Effector memory CD8-positive, alpha-beta T cell (primary cell): Measurements from ENCODE around the gene TRUB2.

Experiments used
- ATAC-seq: fragments of 150-1000 bp; cut with Tn5 transposase; replicated peaks from 2 replicates; pipeline ENCODE4 v1.10.0; 2021; ENCODE audit warnings: mild to moderate bottlenecking, moderate library complexity
- DNase-seq, 3 experiments: peaks; one replicate each; pipeline ENCODE4 v3.0.0; 2021
- H3K27ac Mint-ChIP-seq, 2 donors: one replicate each; pipeline ENCODE4 v1.8.0; 2022; ENCODE audit warnings: mild to moderate bottlenecking in 2 of 2, mixed read lengths in 2 of 2, moderate library complexity in 2 of 2
- H3K27me3 Mint-ChIP-seq, 2 donors: one replicate each; pipeline ENCODE4 v1.8.0; 2022; ENCODE audit warnings: mixed read lengths in 2 of 2
- H3K36me3 Mint-ChIP-seq: one replicate; pipeline ENCODE4 v1.8.0; 2022; ENCODE audit warnings: mild to moderate bottlenecking, moderate library complexity, mixed read lengths; ENCODE audit not compliant: insufficient read depth
- H3K4me1 Mint-ChIP-seq, 2 donors: one replicate each; pipeline ENCODE4 v1.8.0; 2022; ENCODE audit warnings: low read depth in 2 of 2, mixed read lengths in 2 of 2
- H3K4me3 Mint-ChIP-seq, 2 donors: one replicate each; pipeline ENCODE4 v1.8.0; 2022; ENCODE audit warnings: mild to moderate bottlenecking in 2 of 2, mixed read lengths in 2 of 2, moderate library complexity in 2 of 2
- H3K9me3 Mint-ChIP-seq, 2 donors: one replicate each; pipeline ENCODE4 v1.8.0; 2022; ENCODE audit warnings: mixed read lengths in 2 of 2

Gene TRUB2

DNA sequence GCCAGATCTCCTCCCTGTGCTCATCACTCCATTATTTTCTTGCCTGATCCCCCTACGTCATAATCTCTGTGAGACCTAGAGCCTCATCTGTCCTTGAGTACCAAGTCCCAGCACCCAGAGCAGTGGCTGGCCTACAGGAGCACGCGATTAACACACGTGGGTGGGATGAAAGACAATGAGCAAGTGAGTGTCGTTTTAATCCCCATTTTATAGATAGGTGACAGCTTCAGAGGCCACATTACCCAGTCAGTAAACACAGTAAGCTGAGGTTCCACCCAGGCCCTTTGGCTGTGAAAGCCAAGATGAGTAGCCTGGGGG is 17.3 kb downstream of the TRUB2 start:
- Mint-ChIP-seq H3K27ac (peak overlapping the region in 1 of 2 donors; percentile 3), H3K4me3 (no peak overlapping the region), H3K9me3 (no peaks in the 10 kb centered on the region), H3K27me3 (no peaks in the 10 kb centered on the region), H3K36me3 (peaks cover 15% of the 10 kb centered on the region), H3K4me1 (no peaks in the 10 kb centered on the region)
- DNase-seq = no peak
- ATAC-seq = no peak

DNA sequence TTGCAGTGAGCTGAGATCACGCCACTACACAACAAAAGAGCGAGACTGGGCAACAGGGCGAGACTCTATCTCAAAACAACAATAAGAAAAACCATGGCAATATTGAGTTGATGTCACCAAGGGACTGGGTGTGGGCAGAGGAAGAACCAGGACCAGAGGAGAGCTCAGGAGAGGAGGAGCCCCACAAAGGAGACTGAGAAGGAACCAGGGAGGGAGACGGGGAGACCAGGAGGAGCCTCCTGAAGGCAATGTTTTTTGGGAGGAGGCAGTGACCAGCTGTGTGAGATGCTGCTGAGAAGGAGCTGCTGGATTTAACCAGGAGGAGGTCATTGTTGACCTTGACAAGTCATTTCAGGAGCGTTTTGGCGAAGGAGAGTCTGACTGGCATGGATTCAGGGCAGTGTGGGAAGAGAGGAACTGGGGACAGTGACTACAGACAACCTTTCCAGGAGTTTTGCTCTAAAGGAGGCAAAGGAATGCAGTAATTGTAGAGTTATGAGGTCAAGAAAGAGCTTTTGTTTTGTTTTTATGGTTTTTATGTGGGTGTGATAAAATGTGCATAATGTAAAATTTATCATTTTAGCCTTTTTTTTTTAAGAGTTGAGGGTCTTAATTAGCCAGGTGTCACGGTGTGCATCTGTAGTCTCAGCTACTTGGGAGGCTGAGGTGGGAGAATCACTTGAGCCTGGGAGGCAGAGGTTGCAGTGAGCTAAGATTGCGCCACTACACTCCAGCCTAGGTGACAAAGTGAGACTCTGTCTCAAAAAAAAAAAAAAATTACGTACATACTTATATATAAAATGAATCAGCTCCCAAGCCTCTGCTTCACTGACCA is 17.9 kb downstream of the TRUB2 start:
- no peak for ATAC-seq
- Mint-ChIP-seq H3K9me3 (no peaks in the 10 kb centered on the region), H3K27me3 (no peaks in the 10 kb centered on the region), H3K4me3 (no peak overlapping the region), H3K36me3 (peaks cover 12% of the 10 kb centered on the region), H3K4me1 (no peaks in the 10 kb centered on the region), H3K27ac (no peak overlapping the region)
- no peak for DNase-seq

DNA sequence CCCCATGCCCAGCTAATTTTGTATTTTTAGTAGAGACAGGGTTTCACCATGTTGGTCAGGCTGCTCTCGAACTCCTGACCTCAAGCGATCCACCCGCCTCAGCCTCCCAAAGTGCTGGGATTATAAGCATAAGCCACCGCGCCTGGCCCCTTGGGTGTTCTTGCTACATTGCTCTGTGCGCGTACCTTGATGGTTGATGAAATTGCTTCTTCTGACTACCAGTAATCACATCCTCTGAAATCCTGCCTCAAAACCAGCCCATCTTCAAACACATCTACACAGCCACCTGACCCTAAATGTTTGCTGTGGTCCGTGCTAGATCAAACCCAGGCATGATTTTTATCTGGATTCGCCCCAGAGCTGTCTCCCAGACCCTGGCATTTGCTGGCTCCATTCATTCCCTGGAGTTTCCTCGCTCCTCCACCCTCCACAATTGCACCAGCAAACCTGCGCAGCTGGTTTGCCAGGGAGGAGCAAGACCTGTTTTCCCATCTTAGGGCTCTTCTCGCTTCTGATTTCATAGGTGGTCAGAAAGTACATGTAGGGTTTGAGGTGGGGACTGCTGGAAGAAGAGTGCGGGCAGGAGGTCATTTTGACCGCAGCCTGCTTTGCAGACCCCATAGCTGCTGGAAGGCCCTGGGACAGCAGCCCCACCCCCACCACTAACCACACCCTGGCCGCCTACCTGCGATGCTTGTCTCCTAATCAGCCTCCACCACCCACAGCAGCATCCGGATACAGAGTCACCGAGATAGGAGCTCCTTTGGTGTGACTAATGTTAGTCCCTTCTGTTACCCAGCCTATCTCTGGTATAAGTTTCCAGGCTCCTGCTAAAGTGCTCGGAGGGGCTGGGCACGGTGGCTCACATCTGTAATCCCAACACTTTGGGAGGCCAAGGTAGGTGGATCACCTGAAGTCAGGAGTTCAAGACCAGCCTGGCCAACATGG is 23.4 kb downstream of the TRUB2 start:
- Mint-ChIP-seq H3K4me1 (no peaks in the 10 kb centered on the region), H3K9me3 (no peaks in the 10 kb centered on the region), H3K4me3 (no peak overlapping the region), H3K27ac (no peak overlapping the region), H3K36me3 (no peaks in the 10 kb centered on the region), H3K27me3 (no peaks in the 10 kb centered on the region)
- DNase-seq (no peak), ATAC-seq (no peak)

DNA sequence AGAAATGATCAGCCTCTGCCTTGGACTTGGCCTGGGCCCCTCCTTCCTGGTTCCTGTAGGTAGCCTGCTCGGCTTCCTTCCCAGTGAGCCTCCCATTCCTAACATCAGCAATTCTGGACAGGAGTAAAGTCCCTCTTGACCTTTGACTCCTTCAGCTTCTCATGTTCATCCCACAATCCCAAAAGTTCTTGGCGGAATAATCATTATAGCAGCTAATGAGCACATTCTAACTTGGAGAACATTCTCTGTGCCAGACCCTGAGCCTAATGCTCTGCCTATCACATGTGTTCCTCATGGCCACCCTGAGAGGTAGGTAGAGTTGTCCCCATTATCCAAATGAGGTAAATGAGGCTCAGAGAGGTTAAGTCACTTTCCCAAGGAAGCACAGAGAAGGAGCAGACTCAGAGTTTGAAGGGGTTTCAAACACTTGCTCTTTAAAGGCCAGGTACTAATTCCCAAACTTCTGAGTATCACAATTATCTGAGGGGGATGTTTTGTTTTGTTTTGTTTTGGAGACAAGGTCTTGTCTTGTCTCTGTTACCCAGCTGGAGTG is 24.9 kb downstream of the TRUB2 start:
- H3K36me3 Mint-ChIP-seq = no peaks in the 10 kb centered on the region

DNA sequence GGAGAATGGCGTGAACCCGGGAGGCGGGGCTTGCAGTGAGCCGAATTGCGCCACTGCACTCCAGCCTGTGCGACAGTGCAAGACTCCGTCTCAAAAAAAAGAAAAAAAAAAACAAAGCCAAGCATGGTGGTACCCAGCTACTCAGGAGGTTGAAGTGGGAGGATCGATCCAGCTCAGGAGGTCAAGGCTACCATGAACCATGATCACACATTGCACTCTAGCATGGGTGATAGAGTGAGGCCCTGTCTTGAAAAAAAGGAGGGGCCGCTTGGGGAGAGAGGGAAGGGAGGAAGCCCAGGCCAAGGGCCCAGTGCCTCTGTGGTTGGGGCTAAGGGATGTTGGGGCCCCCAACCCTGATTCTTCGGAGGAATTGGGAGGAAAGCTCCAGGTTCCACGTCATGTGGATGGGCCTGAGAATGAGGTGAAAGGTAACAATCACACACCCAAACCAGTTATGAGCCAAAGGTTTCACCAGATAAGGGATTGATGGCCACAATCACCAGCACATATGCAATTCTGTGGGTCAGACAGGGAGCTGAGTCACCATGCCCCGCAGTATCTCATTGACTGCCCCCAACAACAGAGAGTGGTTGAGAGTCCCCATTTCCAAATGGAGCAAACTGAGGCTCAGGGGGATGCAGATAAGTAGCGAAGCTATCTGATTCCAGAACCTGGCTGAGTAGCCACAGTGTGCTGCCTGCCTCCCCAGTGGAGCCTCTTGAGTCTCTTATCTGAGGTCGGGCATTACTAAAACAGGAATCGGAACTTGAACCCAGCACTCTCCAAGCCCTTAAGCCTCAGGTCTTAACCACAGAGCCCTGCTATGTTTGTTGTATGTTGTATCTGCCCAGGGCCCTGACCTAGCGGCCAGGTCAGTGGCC is 25.7 kb downstream of the TRUB2 start:
- DNase-seq (no peak), ATAC-seq (no peak)
- Mint-ChIP-seq H3K9me3 (no peaks in the 10 kb centered on the region), H3K36me3 (no peaks in the 10 kb centered on the region), H3K27ac (no peak overlapping the region), H3K4me1 (no peaks in the 10 kb centered on the region), H3K4me3 (no peak overlapping the region), H3K27me3 (no peaks in the 10 kb centered on the region)

More for the DNA sequence above, 24.9 kb downstream of the TRUB2 start:
- H3K27me3 Mint-ChIP-seq = no peaks in the 10 kb centered on the region
- H3K27ac Mint-ChIP-seq = no peak overlapping the region
- ATAC-seq (no peak), DNase-seq (no peak)
- H3K9me3 Mint-ChIP-seq = no peaks in the 10 kb centered on the region
- H3K4me1 Mint-ChIP-seq = no peaks in the 10 kb centered on the region
- H3K4me3 Mint-ChIP-seq = no peak overlapping the region

DNA sequence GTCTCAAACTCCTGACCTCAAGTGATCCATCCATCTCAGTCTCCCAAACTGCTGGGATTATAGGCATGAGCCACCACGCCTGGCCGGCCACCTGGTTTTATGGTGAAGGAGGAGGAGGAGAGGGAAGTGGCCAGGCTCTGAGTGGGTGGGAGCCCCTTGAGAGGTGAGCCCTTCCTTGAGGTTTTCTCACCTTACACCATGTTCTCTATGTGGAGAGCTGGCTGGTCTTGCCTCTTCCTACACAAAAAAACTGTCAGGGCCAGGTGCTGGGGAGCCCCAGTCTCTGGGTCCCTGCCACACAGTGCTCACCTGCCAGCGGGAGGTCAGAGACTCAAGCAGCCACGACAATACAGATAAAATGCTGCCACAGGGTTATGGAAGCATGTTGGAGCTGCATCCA is 28.1 kb downstream of the TRUB2 start:
- DNase-seq (no peak), ATAC-seq (no peak)
- no peaks in the 10 kb centered on the region for H3K36me3 Mint-ChIP-seq
- H3K9me3 Mint-ChIP-seq = no peaks in the 10 kb centered on the region
- no peak overlapping the region for H3K4me3 Mint-ChIP-seq
- H3K27ac Mint-ChIP-seq = no peak overlapping the region
- no peaks in the 10 kb centered on the region for H3K4me1 Mint-ChIP-seq
- H3K27me3 Mint-ChIP-seq = no peaks in the 10 kb centered on the region

DNA sequence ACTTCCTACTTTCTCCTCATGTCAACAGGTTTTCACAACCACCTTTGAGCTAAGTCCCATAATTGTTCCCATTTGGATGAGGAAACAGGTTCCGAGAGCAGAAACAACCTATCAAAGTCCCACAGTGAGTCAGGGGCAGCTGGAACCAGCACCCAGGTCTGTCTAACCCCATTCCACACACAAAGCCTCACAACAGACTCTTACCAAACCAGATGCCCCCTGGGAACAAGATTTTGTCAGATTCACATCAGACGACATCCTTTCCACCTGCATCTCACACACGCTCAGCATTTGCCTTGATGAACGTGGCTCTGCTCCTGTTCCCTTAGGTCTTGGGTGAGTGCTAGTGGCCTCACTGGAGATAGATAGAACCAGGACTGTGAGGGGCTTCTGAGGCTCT is 29.2 kb downstream of the TRUB2 start:
- Mint-ChIP-seq H3K9me3 (no peaks in the 10 kb centered on the region), H3K36me3 (no peaks in the 10 kb centered on the region), H3K4me1 (no peaks in the 10 kb centered on the region), H3K27ac (no peak overlapping the region), H3K4me3 (no peak overlapping the region), H3K27me3 (no peaks in the 10 kb centered on the region)
- ATAC-seq (no peak), DNase-seq (no peak)

DNA sequence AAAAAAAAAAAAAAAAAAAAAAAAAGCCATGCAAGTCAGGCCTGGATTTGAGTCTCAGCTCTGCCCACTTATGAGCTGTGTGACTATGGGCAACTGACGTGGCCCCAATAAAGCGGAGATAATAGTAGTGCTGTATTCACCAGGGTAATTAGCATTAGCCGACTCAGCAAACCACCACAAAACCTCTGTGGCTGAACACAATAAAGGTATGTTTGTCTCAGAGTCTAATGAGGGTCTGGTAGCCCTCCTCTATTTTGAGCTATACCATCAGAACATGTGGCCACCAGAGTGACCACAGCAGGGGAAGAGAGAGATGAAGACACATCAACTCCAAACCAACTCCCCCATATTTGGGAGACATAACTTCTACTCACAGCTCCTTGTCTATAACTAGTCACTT is 30.2 kb downstream of the TRUB2 start:
- H3K36me3 Mint-ChIP-seq = peaks cover 5% of the 10 kb centered on the region
- no peaks in the 10 kb centered on the region for H3K4me1 Mint-ChIP-seq
- no peak for DNase-seq
- ATAC-seq = no peak
- no peak overlapping the region for H3K4me3 Mint-ChIP-seq
- no peaks in the 10 kb centered on the region for H3K27me3 Mint-ChIP-seq
- no peaks in the 10 kb centered on the region for H3K9me3 Mint-ChIP-seq
- no peak overlapping the region for H3K27ac Mint-ChIP-seq

DNA sequence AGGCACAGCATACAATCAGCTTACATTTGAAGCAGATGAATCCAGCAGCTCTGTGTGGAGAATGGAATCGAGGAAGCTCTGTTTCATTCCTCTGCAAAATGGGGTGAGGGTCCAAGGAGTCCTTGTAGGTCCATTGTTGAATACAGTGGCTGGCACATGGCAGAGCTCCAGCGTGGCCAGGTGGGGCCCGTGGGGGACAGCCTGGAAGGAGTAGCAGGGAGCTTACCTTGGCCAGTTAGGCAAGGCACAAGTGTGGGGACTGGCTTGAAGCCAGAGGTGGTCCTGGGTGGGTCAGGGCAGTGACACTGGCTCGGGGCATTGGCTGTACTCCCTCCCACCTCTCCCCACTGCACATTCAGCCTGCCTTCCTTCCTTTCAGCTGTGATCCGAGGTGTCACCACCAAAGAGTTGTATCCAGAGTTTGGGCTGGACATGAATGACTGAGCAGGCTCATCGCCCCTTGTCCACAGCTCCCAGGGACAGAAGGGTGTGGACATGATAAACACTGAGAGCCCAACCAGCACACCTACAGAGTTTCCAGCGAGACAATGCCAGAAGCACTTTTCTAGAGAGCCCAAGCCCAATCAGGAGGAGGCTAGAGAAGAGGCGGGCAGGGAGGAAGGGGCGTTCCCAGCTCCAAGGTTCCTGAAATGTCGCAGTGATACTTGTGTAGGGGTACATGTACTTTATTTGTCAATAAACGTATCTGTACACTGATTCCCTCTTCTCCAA is 33.8 kb downstream of the TRUB2 start:
- H3K4me1 Mint-ChIP-seq = no peaks in the 10 kb centered on the region

DNA sequence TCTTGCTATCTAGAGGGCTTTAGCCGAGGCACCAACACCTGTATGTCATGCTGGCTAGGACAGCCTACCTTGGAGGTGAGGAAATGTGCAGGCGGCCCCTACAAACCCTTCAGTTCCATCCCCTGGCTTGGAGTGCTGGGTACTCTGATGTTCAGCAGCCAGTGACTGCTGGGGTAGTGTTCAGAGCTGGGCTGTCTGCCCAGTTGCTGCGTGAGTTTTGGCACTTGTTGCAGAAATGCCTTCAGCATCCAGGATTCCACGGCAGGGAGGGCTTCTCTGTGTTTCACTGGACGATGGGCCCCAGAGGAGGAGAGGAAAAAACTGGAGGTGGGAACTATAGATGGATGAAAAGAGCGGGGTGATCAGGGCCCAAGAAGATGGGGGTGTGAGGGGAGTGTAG is 35.8 kb downstream of the TRUB2 start:
- ATAC-seq = no peak
- H3K27me3 Mint-ChIP-seq = no peaks in the 10 kb centered on the region
- no peak overlapping the region for H3K4me3 Mint-ChIP-seq
- peak overlapping the region in 1 of 2 donors; percentile 62 for H3K27ac Mint-ChIP-seq
- H3K4me1 Mint-ChIP-seq = no peaks in the 10 kb centered on the region
- DNase-seq = no peak
- no peaks in the 10 kb centered on the region for H3K9me3 Mint-ChIP-seq
- H3K36me3 Mint-ChIP-seq = peaks cover 17% of the 10 kb centered on the region

More for the DNA sequence above, 33.8 kb downstream of the TRUB2 start:
- Mint-ChIP-seq H3K36me3 (peaks cover 17% of the 10 kb centered on the region), H3K4me3 (no peak overlapping the region), H3K9me3 (no peaks in the 10 kb centered on the region), H3K27me3 (no peaks in the 10 kb centered on the region), H3K27ac (no peak overlapping the region)
- ATAC-seq = no peak
- no peak for DNase-seq

DNA sequence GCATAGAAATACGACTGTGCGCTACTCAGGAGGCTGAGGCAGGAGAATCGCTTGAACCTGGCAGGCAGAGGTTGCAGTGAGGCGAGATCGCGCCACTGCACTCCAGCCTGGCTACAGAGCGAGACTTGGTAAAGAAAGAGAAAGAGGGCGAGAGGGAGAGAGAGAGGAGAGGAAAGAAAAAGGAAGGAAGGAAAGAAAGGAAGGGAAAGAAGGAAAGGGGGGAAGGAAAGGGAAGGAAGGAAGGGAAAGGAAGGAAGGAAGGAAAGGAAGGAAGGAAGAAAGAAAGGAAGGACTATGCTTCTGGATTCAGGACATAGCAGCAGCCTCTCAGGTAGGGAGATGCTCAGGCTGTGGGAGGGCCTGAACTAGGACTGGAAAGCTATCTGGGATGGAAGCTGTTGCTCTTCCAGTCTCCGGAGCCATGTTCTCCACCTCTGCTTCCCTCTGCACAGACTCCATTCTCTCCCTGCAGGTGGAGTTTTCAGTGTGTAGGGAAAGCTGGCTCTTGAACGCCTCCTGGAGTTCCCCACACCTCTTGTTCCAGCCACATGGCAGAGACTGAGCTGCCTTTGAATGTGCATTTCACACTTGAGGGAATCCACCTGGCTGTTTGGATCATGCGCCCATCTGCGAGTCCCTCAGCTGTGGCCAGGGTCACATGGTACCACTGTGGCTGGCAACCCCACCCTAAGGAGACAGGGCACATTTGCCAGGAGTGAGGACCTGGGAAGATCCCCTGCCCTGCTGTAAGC is 37.0 kb downstream of the TRUB2 start:
- H3K9me3 Mint-ChIP-seq = no peaks in the 10 kb centered on the region
- peak overlapping the region; percentile 12 to 36 for H3K27ac Mint-ChIP-seq

DNA sequence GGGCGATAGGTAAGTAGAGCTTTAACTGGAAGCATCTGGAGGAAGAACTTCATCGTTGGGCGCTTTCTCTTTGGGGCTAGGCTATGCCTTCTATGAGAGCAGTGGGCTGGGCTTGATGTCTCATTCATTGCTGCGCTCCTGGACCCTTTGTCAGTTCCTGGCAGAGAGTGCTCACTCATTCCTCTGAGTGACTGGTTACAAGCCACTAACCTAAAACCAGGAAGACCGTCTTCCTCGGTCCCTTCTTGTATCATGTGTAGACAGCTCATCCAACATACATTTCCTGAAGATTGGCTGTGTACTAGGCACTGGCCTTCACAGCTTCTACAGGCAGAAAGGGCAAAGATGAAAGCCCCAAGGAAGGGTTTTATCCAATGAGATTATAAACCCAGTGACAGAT is 39.7 kb downstream of the TRUB2 start:
- Mint-ChIP-seq H3K9me3 (no peaks in the 10 kb centered on the region), H3K4me3 (no peak overlapping the region)
- DNase-seq = no peak

More for the DNA sequence above, 37.0 kb downstream of the TRUB2 start:
- DNase-seq (no peak), ATAC-seq (no peak)
- Mint-ChIP-seq H3K27me3 (no peaks in the 10 kb centered on the region), H3K4me1 (no peaks in the 10 kb centered on the region), H3K36me3 (peaks cover 17% of the 10 kb centered on the region), H3K4me3 (no peak overlapping the region)

More for the DNA sequence above, 39.7 kb downstream of the TRUB2 start:
- ATAC-seq = no peak
- no peak overlapping the region for H3K27ac Mint-ChIP-seq
- peaks cover 30% of the 10 kb centered on the region for H3K36me3 Mint-ChIP-seq
- no peaks in the 10 kb centered on the region for H3K27me3 Mint-ChIP-seq
- H3K4me1 Mint-ChIP-seq = peaks cover 0 to 5% of the 10 kb centered on the region in 2 donors
